Small intestine (tissue), 7 donors: ENCODE results near the gene GLRX3. TPM values are rescaled to one million over a fixed set of nuclear protein-coding genes. Genes with fewer than 3 reads are reported as not detected.
A peak's percentile ranks its signal among the peaks of the same experiment; 100 is the strongest.
"Not testable (repeated sequence)": the region's sequence is repeated elsewhere in the genome, so short reads cannot be mapped to it uniquely, and the experiment has no call there.

Source experiments
- DNase-seq, 2 donors: peaks; one replicate each; pipeline versions ENCODE4 v3.0.0 to v3.0.0-alpha.2; 2013
- FAIRE-seq: peaks from 2 replicates; lab custom pipeline; 2012; peaks lifted over from hg19 to GRCh38; lab: Jason Lieb, UNC
- H3K27ac ChIP-seq, 3 donors: one replicate each; pipeline ENCODE4 v1.5.1; 2013; ENCODE audit warnings: low read length in 2 of 3, mild to moderate bottlenecking in 2 of 3, control low read depth in 1 of 3, inconsistent platforms in 1 of 3, low read depth in 1 of 3, moderate library complexity in 1 of 3
- H3K27me3 ChIP-seq, 3 donors: one replicate each; pipeline ENCODE4 v1.6.1; 2013; ENCODE audit warnings: low read length in 3 of 3, inconsistent platforms in 1 of 3; ENCODE audit not compliant: control insufficient read depth in 3 of 3, insufficient read depth in 3 of 3
- H3K36me3 ChIP-seq, 3 donors: one replicate each; pipeline ENCODE4 v1.6.1; 2013; ENCODE audit warnings: low read length in 3 of 3, inconsistent platforms in 1 of 3, low read depth in 1 of 3, mild to moderate bottlenecking in 1 of 3, moderate library complexity in 1 of 3; ENCODE audit not compliant: control insufficient read depth in 3 of 3, insufficient read depth in 2 of 3
- H3K4me1 ChIP-seq, 3 donors: one replicate each; pipeline ENCODE4 v1.6.1; 2013; ENCODE audit warnings: low read length in 2 of 3, inconsistent platforms in 1 of 3, low read depth in 1 of 3, mild to moderate bottlenecking in 1 of 3, moderate library complexity in 1 of 3; ENCODE audit not compliant: control insufficient read depth in 3 of 3, insufficient read depth in 2 of 3
- H3K4me3 ChIP-seq, 3 donors: one replicate each; pipeline ENCODE4 v1.5.1; 2013; ENCODE audit warnings: low read length in 3 of 3, control low read depth in 1 of 3, inconsistent platforms in 1 of 3, low read depth in 1 of 3, mild to moderate bottlenecking in 1 of 3, moderate library complexity in 1 of 3
- H3K9me3 ChIP-seq, 2 donors: one replicate each; pipeline ENCODE4 v1.6.1; 2013; ENCODE audit warnings: low read depth in 1 of 2, low read length in 1 of 2; ENCODE audit not compliant: control insufficient read depth in 2 of 2, insufficient read depth in 1 of 2
- WGBS, 3 donors: extraction: QIAGEN DNeasy Blood & Tissue Kit; methylation state at CpG; one replicate each; pipeline ENCODE4 v1.1.7; 2013; 5-methylcytosine and 5-hydroxymethylcytosine counted together
- polyA plus RNA-seq, 4 donors: library from polyadenylated mRNA; stranded (reverse) in 3 of 4; unstranded in 1 of 4; fragments of 200-250 nt in 3 of 4; fragments of 120-200 nt in 1 of 4; gene quantifications; one replicate each; pipeline versions ENCODE4 v1.2.1 to v1.2.3, GENCODE V29; 2013
- donor health status: healthy with polysubstance abuse.
- donor health status: control.
- donor health status: control.
- donor health status: Bipolar disorder and iron deficiency.
- donor health status: healthy.

Gene GLRX3
- polyA plus RNA-seq, 4 donors = 51.3 to 66.9 (median 59.3) TPM

DNA sequence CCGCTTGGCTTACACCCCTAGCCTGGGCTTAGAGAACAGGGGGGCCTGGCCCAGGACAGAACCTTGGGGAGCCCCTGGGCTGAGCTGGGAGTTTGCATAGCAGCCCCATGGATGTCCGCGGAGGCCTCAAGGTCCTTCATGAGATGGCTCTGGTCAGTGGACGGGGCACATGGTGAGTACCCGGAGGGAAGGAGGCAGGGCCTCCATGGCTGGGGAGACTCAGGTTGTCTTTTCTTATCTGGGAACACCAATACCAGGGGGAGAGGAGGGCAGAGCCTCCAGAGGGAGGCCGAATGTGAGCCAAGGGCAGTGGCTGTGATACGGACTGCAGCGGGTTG lies 64.8 kb downstream of the GLRX3 start:
- 76 to 88% (median 87%) methylated on average over 8 of the region's 8 CpGs for WGBS, 3 donors
- H3K27me3 ChIP-seq = no peaks in the 10 kb centered on the region
- no peak for FAIRE-seq
- H3K36me3 ChIP-seq = no peaks in the 10 kb centered on the region
- no peaks in the 10 kb centered on the region for H3K9me3 ChIP-seq
- no peak overlapping the region for H3K27ac ChIP-seq
- no peak overlapping the region for H3K4me3 ChIP-seq
- H3K4me1 ChIP-seq = no peaks in the 10 kb centered on the region
- no peak for DNase-seq

GRCh38 chr10:130202150-130202549 lies 66.0 kb downstream of the GLRX3 start:
- not testable (repeated sequence) for DNase-seq, FAIRE-seq

GRCh38 chr10:130202984-130203621 lies 66.9 kb downstream of the GLRX3 start:
- Histone ChIP-seq H3K9me3 (no peaks in the 10 kb centered on the region), H3K4me3 (no peak overlapping the region), H3K27me3 (no peaks in the 10 kb centered on the region), H3K36me3 (no peaks in the 10 kb centered on the region), H3K4me1 (no peaks in the 10 kb centered on the region), H3K27ac (no peak overlapping the region)
- DNase-seq (no peak), FAIRE-seq (no peak)
- WGBS, 3 donors = 53 to 78% (median 75%) methylated on average over 27 to 29 of the region's 29 CpGs

More at GRCh38 chr10:130202150-130202549, 66.0 kb downstream of the GLRX3 start:
- not testable (repeated sequence) for H3K9me3 ChIP-seq, H3K36me3 ChIP-seq, H3K27ac ChIP-seq, H3K4me3 ChIP-seq, H3K27me3 ChIP-seq, H3K4me1 ChIP-seq
- WGBS, 3 donors = 29 to 40% (median 37%) methylated on average over 4 of the region's 4 CpGs

GRCh38 chr10:130203626-130204025 lies 67.4 kb downstream of the GLRX3 start:
- Histone ChIP-seq H3K4me3 (no peak overlapping the region), H3K36me3 (no peaks in the 10 kb centered on the region), H3K9me3 (no peaks in the 10 kb centered on the region), H3K27me3 (no peaks in the 10 kb centered on the region), H3K27ac (no peak overlapping the region), H3K4me1 (no peaks in the 10 kb centered on the region)
- FAIRE-seq = no peak
- no peak for DNase-seq
- 14 to 53% (median 49%) methylated on average over 11 to 18 of the region's 18 CpGs for WGBS, 3 donors

- Histone ChIP-seq H3K27me3 (no peaks in the 10 kb centered on the region), H3K36me3 (no peaks in the 10 kb centered on the region), H3K4me3 (no peak overlapping the region), H3K27ac (no peak overlapping the region), H3K9me3 (no peaks in the 10 kb centered on the region), H3K4me1 (no peaks in the 10 kb centered on the region)
- DNase-seq (no peak), FAIRE-seq (no peak)
- 77 to 82% (median 80%) methylated on average over 14 of the region's 14 CpGs for WGBS, 3 donors
Measured at GRCh38 chr10:130206216-130206737, 70.1 kb downstream of the GLRX3 start.

- Histone ChIP-seq H3K4me1 (no peaks in the 10 kb centered on the region), H3K36me3 (no peaks in the 10 kb centered on the region), H3K9me3 (no peaks in the 10 kb centered on the region), H3K27ac (no peak overlapping the region), H3K4me3 (no peak overlapping the region), H3K27me3 (no peaks in the 10 kb centered on the region)
- DNase-seq (no peak), FAIRE-seq (no peak)
- 62 to 80% (median 70%) methylated on average over 3 of the region's 3 CpGs for WGBS, 3 donors
Measured at GRCh38 chr10:130207205-130207604, 71.0 kb downstream of the GLRX3 start.

DNA sequence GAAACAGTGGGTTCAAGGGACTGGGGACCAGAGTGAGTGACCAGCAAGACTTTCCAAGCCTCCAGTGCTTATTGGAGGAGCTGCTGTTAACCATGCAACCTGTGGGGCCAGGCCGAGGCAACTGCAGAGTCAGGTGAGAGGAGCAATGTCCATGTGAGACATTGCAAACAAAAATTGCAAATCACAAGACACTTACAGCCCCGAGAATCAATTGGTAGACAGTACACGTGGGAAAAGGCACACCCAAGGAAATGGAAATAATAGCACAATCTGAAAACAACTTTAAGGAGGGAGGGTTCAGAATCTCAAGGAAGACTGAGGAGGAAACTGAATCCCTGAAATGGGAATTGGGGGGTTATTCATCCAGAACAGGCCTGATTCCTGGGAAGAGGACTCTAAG lies 72.6 kb downstream of the GLRX3 start:
- H3K4me3 ChIP-seq = no peak overlapping the region
- WGBS, 3 donors = 43 to 47% (median 44%) methylated on average over 3 of the region's 3 CpGs
- no peak overlapping the region for H3K27ac ChIP-seq
- DNase-seq (no peak), FAIRE-seq (no peak)
- no peaks in the 10 kb centered on the region for H3K27me3 ChIP-seq
- no peaks in the 10 kb centered on the region for H3K36me3 ChIP-seq
- no peaks in the 10 kb centered on the region for H3K4me1 ChIP-seq
- no peaks in the 10 kb centered on the region for H3K9me3 ChIP-seq

- DNase-seq (peak; percentile 14 to 25), FAIRE-seq (no peak)
- Histone ChIP-seq H3K4me3 (no peak overlapping the region), H3K36me3 (no peaks in the 10 kb centered on the region), H3K27ac (no peak overlapping the region), H3K9me3 (no peaks in the 10 kb centered on the region), H3K27me3 (no peaks in the 10 kb centered on the region), H3K4me1 (no peaks in the 10 kb centered on the region)
- 10 to 31% (median 21%) methylated on average over 4 of the region's 4 CpGs for WGBS, 3 donors
Measured at GRCh38 chr10:130212746-130213145, 76.6 kb downstream of the GLRX3 start.
